ENCODE data around the gene RINL. TPM values are rescaled to one million over a fixed set of nuclear protein-coding genes. Genes with fewer than 3 reads are reported as not detected.

Gene RINL
- total and polyA plus RNA-seq, 2 of the 4 experiments (the other 2 are of a cell fraction), result 0.72 to 1.9 TPM

DNA sequence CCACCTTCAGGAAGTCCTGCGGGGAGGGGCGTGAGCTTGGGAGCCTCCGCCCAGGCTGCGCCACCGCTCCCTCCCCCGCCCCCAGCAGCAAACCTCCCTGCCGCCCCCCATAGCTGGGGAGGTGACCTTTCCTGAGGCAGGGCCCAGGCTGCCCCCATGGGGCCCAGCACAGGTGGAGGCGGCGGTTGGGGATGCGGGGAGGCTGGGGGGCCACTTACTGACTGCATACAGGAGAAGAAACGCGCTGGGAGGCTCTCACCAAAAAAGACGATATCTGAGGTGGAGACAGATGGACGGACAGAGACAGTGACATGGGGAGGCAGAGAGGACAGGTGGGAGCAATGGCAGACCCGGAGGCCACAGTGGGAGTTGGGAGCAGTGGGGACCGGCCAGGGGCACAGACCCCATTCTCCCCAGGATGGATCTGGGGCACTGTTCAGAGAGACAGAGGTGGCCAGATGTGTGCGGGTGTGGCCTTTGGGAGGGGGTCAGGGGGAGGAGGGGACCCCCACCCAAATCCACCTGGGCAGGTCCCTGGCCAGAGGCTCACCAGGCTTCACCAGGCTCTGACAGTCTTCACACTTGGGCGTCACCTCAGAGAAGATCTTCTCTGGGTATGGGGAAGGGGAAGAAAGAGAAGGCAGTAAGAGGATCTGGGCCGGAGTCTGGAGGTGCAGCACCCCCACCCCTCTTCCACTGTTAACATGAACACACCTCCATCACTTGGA, 3.0 kb upstream of the RINL start:
- no peaks in the 10 kb centered on the region; the same call in 1 of the 2 replicates for H4K20me1 ChIP-seq (ENCODE audit: insufficient read depth, low read length)
- ATAC-seq (ENCODE audit: low read depth) (no peak), DNase-seq (no peak)
- H3K9me3 ChIP-seq (ENCODE audit: control insufficient read depth, insufficient read depth, low read length), result no peaks in the 10 kb centered on the region
- no peak overlapping the region for H3K4me3 ChIP-seq (ENCODE audit: insufficient read depth, low read depth, low read length)
- no peak overlapping the region for H4K91ac ChIP-seq (ENCODE audit: insufficient read depth, low read depth, low read length)
- no peak overlapping the region for H4K5ac ChIP-seq (ENCODE audit: low read depth, low read length)
- TF ChIP-seq RCOR1 (IDR thresholded peaks at IDR 0.05; ENCODE audit: insufficient replicate concordance, low read length) (no peak), CEBPB (IDR thresholded peaks at IDR 0.05; ENCODE audit: low read depth, low read length) (no peak), POLR2A (IDR thresholded peaks at IDR 0.05; ENCODE audit: low read depth, low read length) (no peak), BHLHE40 (IDR thresholded peaks at IDR 0.05; ENCODE audit: low read depth, low read length) (no peak), SMC3 (IDR thresholded peaks at IDR 0.05; ENCODE audit: low read depth, low read length) (no peak), MXI1 (IDR thresholded peaks at IDR 0.05; ENCODE audit: borderline replicate concordance, low read depth, low read length) (no peak), RFX5 (IDR thresholded peaks at IDR 0.05; ENCODE audit: low read depth, low read length) (no peak), FOS (IDR thresholded peaks at IDR 0.05; ENCODE audit: low read depth, low read length) (no peak), RAD21 (IDR thresholded peaks at IDR 0.05; ENCODE audit: low read length) (no peak), MAZ (IDR thresholded peaks at IDR 0.05; ENCODE audit: borderline replicate concordance, low read depth, low read length) (no peak), NFE2L2 (IDR thresholded peaks at IDR 0.05; ENCODE audit: low read depth, low read length) (no peak), MAFK (IDR thresholded peaks at IDR 0.05; ENCODE audit: low read depth, low read length) (no peak), CHD1 (IDR thresholded peaks at IDR 0.05; ENCODE audit: low read depth, low read length) (no peak)
- TF ChIP-seq, protein P1, sequence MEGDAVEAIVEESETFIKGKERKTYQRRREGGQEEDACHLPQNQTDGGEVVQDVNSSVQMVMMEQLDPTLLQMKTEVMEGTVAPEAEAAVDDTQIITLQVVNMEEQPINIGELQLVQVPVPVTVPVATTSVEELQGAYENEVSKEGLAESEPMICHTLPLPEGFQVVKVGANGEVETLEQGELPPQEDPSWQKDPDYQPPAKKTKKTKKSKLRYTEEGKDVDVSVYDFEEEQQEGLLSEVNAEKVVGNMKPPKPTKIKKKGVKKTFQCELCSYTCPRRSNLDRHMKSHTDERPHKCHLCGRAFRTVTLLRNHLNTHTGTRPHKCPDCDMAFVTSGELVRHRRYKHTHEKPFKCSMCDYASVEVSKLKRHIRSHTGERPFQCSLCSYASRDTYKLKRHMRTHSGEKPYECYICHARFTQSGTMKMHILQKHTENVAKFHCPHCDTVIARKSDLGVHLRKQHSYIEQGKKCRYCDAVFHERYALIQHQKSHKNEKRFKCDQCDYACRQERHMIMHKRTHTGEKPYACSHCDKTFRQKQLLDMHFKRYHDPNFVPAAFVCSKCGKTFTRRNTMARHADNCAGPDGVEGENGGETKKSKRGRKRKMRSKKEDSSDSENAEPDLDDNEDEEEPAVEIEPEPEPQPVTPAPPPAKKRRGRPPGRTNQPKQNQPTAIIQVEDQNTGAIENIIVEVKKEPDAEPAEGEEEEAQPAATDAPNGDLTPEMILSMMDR (conservative IDR thresholded peaks at IDR 0.05; ENCODE audit: low read depth, low read length), result no peak
- TF ChIP-seq, protein P2, sequence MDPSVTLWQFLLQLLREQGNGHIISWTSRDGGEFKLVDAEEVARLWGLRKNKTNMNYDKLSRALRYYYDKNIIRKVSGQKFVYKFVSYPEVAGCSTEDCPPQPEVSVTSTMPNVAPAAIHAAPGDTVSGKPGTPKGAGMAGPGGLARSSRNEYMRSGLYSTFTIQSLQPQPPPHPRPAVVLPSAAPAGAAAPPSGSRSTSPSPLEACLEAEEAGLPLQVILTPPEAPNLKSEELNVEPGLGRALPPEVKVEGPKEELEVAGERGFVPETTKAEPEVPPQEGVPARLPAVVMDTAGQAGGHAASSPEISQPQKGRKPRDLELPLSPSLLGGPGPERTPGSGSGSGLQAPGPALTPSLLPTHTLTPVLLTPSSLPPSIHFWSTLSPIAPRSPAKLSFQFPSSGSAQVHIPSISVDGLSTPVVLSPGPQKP (IDR thresholded peaks at IDR 0.05; ENCODE audit: borderline replicate concordance, low read depth, low read length), result no peak
- TF ChIP-seq, protein P3, sequence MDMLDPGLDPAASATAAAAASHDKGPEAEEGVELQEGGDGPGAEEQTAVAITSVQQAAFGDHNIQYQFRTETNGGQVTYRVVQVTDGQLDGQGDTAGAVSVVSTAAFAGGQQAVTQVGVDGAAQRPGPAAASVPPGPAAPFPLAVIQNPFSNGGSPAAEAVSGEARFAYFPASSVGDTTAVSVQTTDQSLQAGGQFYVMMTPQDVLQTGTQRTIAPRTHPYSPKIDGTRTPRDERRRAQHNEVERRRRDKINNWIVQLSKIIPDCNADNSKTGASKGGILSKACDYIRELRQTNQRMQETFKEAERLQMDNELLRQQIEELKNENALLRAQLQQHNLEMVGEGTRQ (IDR thresholded peaks at IDR 0.05; ENCODE audit: low read depth, low read length), result no peak
- no peak overlapping the region for H2BK5ac ChIP-seq (ENCODE audit: low read depth, low read length, poor library complexity, severe bottlenecking)
- WGBS, 2 experiments (ENCODE audit: extremely low coverage in 2 of 2, insufficient read length in 1 of 2), result 92% methylated on average over 2 of the region's 19 CpGs; no CpG with 5 or more reads in 1 of the 2 experiments
- no peaks in the 10 kb centered on the region for H3K27me3 ChIP-seq (ENCODE audit: control insufficient read depth, insufficient read depth, low read length)
- intact Hi-C loops (cut with micrococcal nuclease), result no loop called here
- no peak overlapping the region for H2AK5ac ChIP-seq (ENCODE audit: low read depth, low read length)
- H4K8ac ChIP-seq (ENCODE audit: low read depth in 2 of 2, low read length in 2 of 2), result no peak overlapping the region
- no peaks in the 10 kb centered on the region for H3K9me1 ChIP-seq (ENCODE audit: insufficient read depth, low read length)
- H3K14ac ChIP-seq (replicated peaks; ENCODE audit: low read depth, low read length), result no peak overlapping the region
- no peak overlapping the region for H3K4me2 ChIP-seq (ENCODE audit: low read depth, low read length)
- H3K23ac ChIP-seq (ENCODE audit: low read depth, low read length), result no peak overlapping the region
- H2BK15ac ChIP-seq (ENCODE audit: low read depth, low read length), result no peak overlapping the region
- no peaks in the 10 kb centered on the region for H3K4me1 ChIP-seq (ENCODE audit: control insufficient read depth, insufficient read depth, low read length)
- ChIA-PET CTCF (no interaction called here), POLR2A (ENCODE audit: unreplicated experiment) (no interaction called here)
- H3K4ac ChIP-seq (ENCODE audit: low read depth, low read length), result no peak overlapping the region
- H2AFZ ChIP-seq (replicated peaks; ENCODE audit: low read length, poor library complexity), result no peak overlapping the region
- peaks cover 16% of the 10 kb centered on the region for H3K36me3 ChIP-seq (ENCODE audit: control insufficient read depth, insufficient read depth, low read length)
- in situ Hi-C loops (cut with MboI; ENCODE audit: low sequenced_read_pairs), result no loop called here
- no peak overlapping the region for H2BK120ac ChIP-seq (ENCODE audit: low read depth, low read length)
- no peaks in the 10 kb centered on the region for H3K79me1 ChIP-seq (ENCODE audit: low read depth in 1 of 2, low read length in 2 of 2)
- H3K27ac ChIP-seq (ENCODE audit: insufficient read depth, low read length), result no peak overlapping the region
- dilution Hi-C loops (cut with HindIII; ENCODE audit: low sequenced_read_pairs, unreplicated experiment), result no loop called here
- no peak overlapping the region for H3K9ac ChIP-seq (ENCODE audit: low read depth, low read length)
- no TSS peak for BruUV-seq (replicated peaks)
- H3K56ac ChIP-seq (ENCODE audit: extremely low read depth, insufficient read depth, low read length), result no peak overlapping the region
- H2BK20ac ChIP-seq (ENCODE audit: low read depth, low read length), result no peak overlapping the region
- H3K18ac ChIP-seq (ENCODE audit: low read depth, low read length), result no peak overlapping the region
- no peak overlapping the region for H2AK9ac ChIP-seq (replicated peaks; ENCODE audit: low read depth, low read length, poor library complexity)
